Hematopoietic multipotent progenitor cell (in vitro differentiated cells): ENCODE data around the gene HMGN3. TPM values are rescaled to one million over a fixed set of nuclear protein-coding genes. Genes with fewer than 3 reads are reported as not detected.
A peak's percentile ranks its signal among the peaks of the same experiment; 100 is the strongest.
"Not testable (repeated sequence)": the region's sequence is repeated elsewhere in the genome, so short reads cannot be mapped to it uniquely, and the experiment has no call there.

Experiments
- DNase-seq, 3 donors: peaks; one replicate each; pipeline ENCODE4 v3.0.0-alpha.2; 2011 to 2015; ENCODE audit warnings: low read depth in 2 of 3, low spot score in 2 of 3
- total RNA-seq: library from RNA; depleted of rRNA; stranded (reverse); fragments of >200 nt; gene quantifications from one replicate; pipeline ENCODE4 v1.2.3, GENCODE V29; 2012

HMGN3 gene
- 16.2 TPM for total RNA-seq

- DNase-seq, result peak; percentile 76 to 97 (median 97)
Observed at GRCh38 chr6:79234150-79235022, at the start of gene HMGN3. HMGN3 (minus strand) TSS chr6:79234682.

GRCh38 chr6:79280756-79281155, 46.3 kb upstream of the HMGN3 start:
- DNase-seq, result no peak

- no peak for DNase-seq
Observed at GRCh38 chr6:79277109-79277508, 42.6 kb upstream of the HMGN3 start.

GRCh38 chr6:79269877-79270276, 35.4 kb upstream of the HMGN3 start:
- DNase-seq, result peak in 2 of 3 donors; percentile 58 to 78

GRCh38 chr6:79267128-79267527, 32.6 kb upstream of the HMGN3 start:
- peak in 1 of 3 donors; percentile 24 for DNase-seq

- no peak for DNase-seq
Observed at GRCh38 chr6:79266051-79266450, 31.6 kb upstream of the HMGN3 start.

GRCh38 chr6:79263359-79263758, 28.9 kb upstream of the HMGN3 start:
- no peak for DNase-seq

GRCh38 chr6:79261666-79262065, 27.2 kb upstream of the HMGN3 start:
- DNase-seq, result no peak

- no peak for DNase-seq
Observed at GRCh38 chr6:79260772-79261171, 26.3 kb upstream of the HMGN3 start.

- no peak for DNase-seq
Observed at GRCh38 chr6:79257381-79258205, 23.1 kb upstream of the HMGN3 start.

- not testable (repeated sequence) for DNase-seq
Observed at GRCh38 chr6:79256770-79257169, 22.3 kb upstream of the HMGN3 start.

- DNase-seq, result not testable (repeated sequence)
Observed at GRCh38 chr6:79255086-79255485, 20.6 kb upstream of the HMGN3 start.

GRCh38 chr6:79250559-79250958, 16.1 kb upstream of the HMGN3 start:
- DNase-seq, result peak in 1 of 3 donors; percentile 7

- DNase-seq, result peak in 1 of 3 donors; percentile 42
Observed at GRCh38 chr6:79250107-79250514, 15.6 kb upstream of the HMGN3 start.

- DNase-seq, result no peak
Observed at GRCh38 chr6:79249136-79249535, 14.7 kb upstream of the HMGN3 start.

- DNase-seq, result no peak
Observed at GRCh38 chr6:79246891-79247290, 12.4 kb upstream of the HMGN3 start.

- no peak for DNase-seq
Observed at GRCh38 chr6:79241228-79241627, 6.7 kb upstream of the HMGN3 start.

- DNase-seq, result no peak
Observed at GRCh38 chr6:79240509-79240908, 6.0 kb upstream of the HMGN3 start.

- DNase-seq, result no peak
Observed at GRCh38 chr6:79239536-79240168, 5.2 kb upstream of the HMGN3 start.

- DNase-seq, result no peak
Observed at GRCh38 chr6:79238919-79239318, 4.4 kb upstream of the HMGN3 start.

GRCh38 chr6:79236711-79237110, 2.2 kb upstream of the HMGN3 start:
- DNase-seq, result no peak
